Esophagus squamous epithelium (tissue), 4 donors: ENCODE data around the gene KCNQ1.

Source experiments
- CTCF ChIP-seq, 6 experiments: fragments of 450-650 bp in 4 of 6; fragments of 200-600 bp in 2 of 6; sonication (generic) in 2 of 6; IDR thresholded peaks; one replicate each; pipeline ENCODE4 v1.5.1; 2016 to 2019; ENCODE audit warnings: antibody characterized with exemption in 6 of 6, mild to moderate bottlenecking in 4 of 6, moderate library complexity in 4 of 6
- POLR2A ChIP-seq, 4 donors: fragments of 450-650 bp; IDR thresholded peaks; one replicate each; pipeline ENCODE4 v1.6.1; 2017; ENCODE audit warnings: antibody characterized with exemption in 4 of 4, mild to moderate bottlenecking in 4 of 4, moderate library complexity in 3 of 4

DNA sequence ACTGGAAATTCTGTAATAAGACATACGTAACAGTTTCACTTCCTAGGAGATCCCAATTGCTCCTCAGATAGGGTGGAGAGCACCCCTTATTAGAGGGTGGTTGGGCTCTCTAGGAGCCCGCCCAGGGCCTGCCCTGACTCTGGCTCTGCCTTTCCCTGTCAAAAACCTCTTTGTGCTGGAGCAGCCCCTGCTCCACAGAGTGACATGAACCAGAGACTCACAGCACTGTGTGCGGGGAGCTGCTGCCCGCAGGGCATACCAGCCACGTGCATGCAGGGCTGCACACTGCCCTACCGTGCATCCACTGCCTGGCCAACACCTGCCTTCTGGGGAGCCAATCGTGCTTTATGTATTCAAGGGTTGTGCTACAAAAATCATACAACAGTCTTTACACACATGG is 230.7 kb downstream of the KCNQ1 start:
- no peak for TF ChIP-seq CTCF (IDR thresholded peaks at IDR 0.05)
- no peak for TF ChIP-seq POLR2A (IDR thresholded peaks at IDR 0.05)
